Heart left ventricle (tissue), 13 donors: ENCODE data around the gene CRYM.

Experiments used
- CTCF ChIP-seq, 12 donors: fragments of 200-600 bp; sonication (generic) in 4 of 12; IDR thresholded peaks; one replicate each; pipeline versions ENCODE4 v1.5.0 to v1.8.0; 2018 to 2022; ENCODE audit warnings: antibody characterized with exemption in 12 of 12, mild to moderate bottlenecking in 5 of 12
- POLR2A ChIP-seq, 2 donors: fragments of 450-650 bp; IDR thresholded peaks; one replicate each; pipeline ENCODE4 v1.6.1; 2017; ENCODE audit warnings: antibody characterized with exemption in 2 of 2, mild to moderate bottlenecking in 2 of 2, moderate library complexity in 2 of 2
- donor health status: ischemic (EF 13 %, LVEDD 7.1; RV severe dilation, severe dysfunction).
- donor health status: DM: no; HTN: yes; CAD: no.
- donor health status: DM: no; HTN: no; CAD: no.
- donor health status: ischemic (EF 25% LVEDD 6.9; RV normal size, moderate dysfunction).
- donor health status: ischemic (EF 25% LVEDD 5.7; RV mildly dilated, moderate dysfunction).
- donor health status: ischemic (EF 35%, LVEDD 5.7; RV mildly dilated, moderate dysfunction).
- donor health status: nonischemic (EF 11% LVEDD 7.7; RV severe dilation, severe dysfunction).
- donor health status: DM: yes; HTN: yes; CAD: no.
- donor health status: PGD.
- donor health status: ischemic (EF 29% LVEDD 5.4; RV normal size, mild dysfunction).
- donor health status: nonischemic (EF 23%, LVEDD 6.1; RV moderate dilation, normal function).

GRCh38 chr16:21301168-21301894, 23.2 kb upstream of the CRYM start:
- peak in 6 of 12 donors; percentile 13 to 46 (median 27) for TF ChIP-seq CTCF (IDR thresholded peaks at IDR 0.05)
- TF ChIP-seq POLR2A (IDR thresholded peaks at IDR 0.05): peak in 1 of 2 donors; percentile 17
